Neural cell (in vitro differentiated cells): ENCODE measurements around the gene STARD10.

Experiments used
- CTCF ChIP-seq: fragments of 450-650 bp; IDR thresholded peaks from 2 replicates; pipeline ENCODE4 v1.5.1; 2014; ENCODE audit warnings: antibody characterized with exemption, mild to moderate bottlenecking, moderate library complexity; ENCODE audit not compliant: poor library complexity, severe bottlenecking
- EP300 ChIP-seq: fragments of 450-650 bp; conservative IDR thresholded peaks from 2 replicates; pipeline ENCODE4 v1.6.1; 2014; ENCODE audit warnings: antibody characterized with exemption, mild to moderate bottlenecking, moderate library complexity; ENCODE audit not compliant: poor library complexity, severe bottlenecking
- EZH2 ChIP-seq: fragments of 200-600, 300-800 bp; shearing (Covaris generic), sonication (generic); IDR thresholded peaks from 2 replicates; pipeline ENCODE4 v1.6.1; 2014; ENCODE audit warnings: antibody characterized with exemption, low read length, borderline replicate concordance, mild to moderate bottlenecking; ENCODE audit not compliant: insufficient read depth, poor library complexity, severe bottlenecking
- POLR2AphosphoS5 ChIP-seq: IDR thresholded peaks from 2 replicates; pipeline ENCODE4 v1.6.1; 2012
- RAD21 ChIP-seq: fragments of 450-650 bp; conservative IDR thresholded peaks from 2 replicates; pipeline ENCODE4 v1.6.1; 2014; ENCODE audit warnings: antibody characterized with exemption, mild to moderate bottlenecking, moderate library complexity
- REST ChIP-seq: IDR thresholded peaks from 2 replicates; pipeline ENCODE4 v1.6.1; 2012; ENCODE audit warnings: borderline replicate concordance
- TAF1 ChIP-seq: IDR thresholded peaks from 2 replicates; pipeline ENCODE4 v1.6.1; 2012; ENCODE audit warnings: low read depth

GRCh38 chr11:72829178-72829577 is 35.3 kb upstream of the STARD10 start:
- no peak for TF ChIP-seq EZH2
- TF ChIP-seq TAF1 = no peak
- TF ChIP-seq CTCF = no peak
- no peak for TF ChIP-seq RAD21
- TF ChIP-seq REST = no peak
- no peak for TF ChIP-seq EP300
- TF ChIP-seq POLR2AphosphoS5 = no peak
